SIG-M5 (cell line): ENCODE data around the gene C4orf17.
"Not testable (repeated sequence)": the region's sequence is repeated elsewhere in the genome, so short reads cannot be mapped to it uniquely, and the experiment has no call there.

Source experiments
- DNase-seq: peaks from one replicate; lab custom pipeline; 2025; lab: John Stamatoyannopoulos, UW

The C4orf17 gene

GRCh38 chr4:99510721-99511120 lies at the start of gene C4orf17:
Gene C4orf17 (plus strand): TSS chr4:99511021. CDS start chr4:99513082, 2,061 bp downstream.
- DNase-seq = no peak

GRCh38 chr4:99461623-99462401 lies 49.0 kb upstream of the C4orf17 start:
- DNase-seq = no peak

GRCh38 chr4:99462875-99463464 lies 47.9 kb upstream of the C4orf17 start:
- no peak for DNase-seq

GRCh38 chr4:99463566-99463965 lies 47.3 kb upstream of the C4orf17 start:
- no peak for DNase-seq

GRCh38 chr4:99467887-99468286 lies 42.9 kb upstream of the C4orf17 start:
- no peak for DNase-seq

- DNase-seq = no peak
Observed at GRCh38 chr4:99468889-99469288, 41.9 kb upstream of the C4orf17 start.

GRCh38 chr4:99471349-99471748 lies 39.5 kb upstream of the C4orf17 start:
- no peak for DNase-seq

GRCh38 chr4:99471896-99472295 lies 38.9 kb upstream of the C4orf17 start:
- DNase-seq = no peak

- no peak for DNase-seq
Observed at GRCh38 chr4:99473131-99473530, 37.7 kb upstream of the C4orf17 start.

- DNase-seq = no peak
Observed at GRCh38 chr4:99483636-99484035, 27.2 kb upstream of the C4orf17 start.

GRCh38 chr4:99485212-99485611 lies 25.6 kb upstream of the C4orf17 start:
- no peak for DNase-seq

- not testable (repeated sequence) for DNase-seq
Observed at GRCh38 chr4:99486648-99487047, 24.2 kb upstream of the C4orf17 start.

- DNase-seq = no peak
Observed at GRCh38 chr4:99490286-99490685, 20.5 kb upstream of the C4orf17 start.

GRCh38 chr4:99504804-99505502 lies 5.9 kb upstream of the C4orf17 start:
- DNase-seq = no peak

GRCh38 chr4:99506781-99507180 lies 4.0 kb upstream of the C4orf17 start:
- no peak for DNase-seq

- no peak for DNase-seq
Observed at GRCh38 chr4:99507349-99507748, 3.5 kb upstream of the C4orf17 start.

GRCh38 chr4:99507762-99508161 lies 3.1 kb upstream of the C4orf17 start:
- DNase-seq = no peak

- no peak for DNase-seq
Observed at GRCh38 chr4:99518601-99519295, 7.9 kb downstream of the C4orf17 start.

GRCh38 chr4:99529228-99529627 lies 18.4 kb downstream of the C4orf17 start:
- DNase-seq = no peak

GRCh38 chr4:99529956-99530355 lies 19.1 kb downstream of the C4orf17 start:
- DNase-seq = no peak

GRCh38 chr4:99534699-99535098 lies 23.9 kb downstream of the C4orf17 start:
- not testable (repeated sequence) for DNase-seq

GRCh38 chr4:99536271-99536670 lies 25.4 kb downstream of the C4orf17 start:
- no peak for DNase-seq
